IMR-90 (cell line): ENCODE measurements around the gene STK10. TPM values are rescaled to one million over a fixed set of nuclear protein-coding genes. Genes with fewer than 3 reads are reported as not detected.

Source experiments
- ATAC-seq: fragments of 200-7000 bp; cut with Tn5 transposase; 2 replicates; pipeline ENCODE4 v1.9.1; 2020; ENCODE audit warnings: low read depth, mild to moderate bottlenecking, moderate library complexity
- BruUV-seq: library from RNA; stranded (reverse); fragments of 400-500 nt; replicated peaks from 2 replicates; lab custom pipeline; 2021; lab: Mats Ljungman, UMichigan
- CTCF ChIA-PET: fragments of 300-600 bp; formaldehyde crosslinking; extraction: SDS; loops from one replicate; lab custom pipeline; 2021; ENCODE audit warnings: antibody characterized with exemption; lab: Yijun Ruan, JAX
- POLR2A ChIA-PET: fragments of 300-600 bp; sonication (Branson Sonifier 250); formaldehyde crosslinking; loops from one replicate; lab custom pipeline; 2022; ENCODE audit warnings: antibody characterized with exemption; ENCODE audit not compliant: unreplicated experiment; lab: Charles Lee
- DNase-seq: peaks from one replicate; pipeline ENCODE4 v3.0.0; 2013
- H2AFZ ChIP-seq: replicated peaks from 2 replicates; pipeline ENCODE3; 2013; ENCODE audit warnings: low read length, mild to moderate bottlenecking; ENCODE audit not compliant: poor library complexity
- H2AK5ac ChIP-seq: 2 replicates; pipeline ENCODE4 v1.6.1; 2013; ENCODE audit warnings: low read depth, low read length, inconsistent platforms
- H2AK9ac ChIP-seq: replicated peaks from 2 replicates; pipeline ENCODE3; 2013; ENCODE audit warnings: mild to moderate bottlenecking, low read depth, low read length, moderate library complexity; ENCODE audit not compliant: poor library complexity
- H2BK120ac ChIP-seq: 2 replicates; pipeline ENCODE4 v1.6.1; 2013; ENCODE audit warnings: low read depth, low read length, inconsistent platforms
- H2BK15ac ChIP-seq: 3 replicates; pipeline ENCODE4 v1.6.1; 2013; ENCODE audit warnings: low read depth, low read length, inconsistent platforms
- H2BK20ac ChIP-seq: 2 replicates; pipeline ENCODE4 v1.6.1; 2013; ENCODE audit warnings: low read depth, mild to moderate bottlenecking, inconsistent platforms, low read length, moderate library complexity
- H2BK5ac ChIP-seq: 2 replicates; pipeline ENCODE4 v1.6.1; 2013; ENCODE audit warnings: mild to moderate bottlenecking, low read depth, low read length, inconsistent platforms; ENCODE audit not compliant: poor library complexity, severe bottlenecking
- H3K14ac ChIP-seq: replicated peaks from 2 replicates; pipeline ENCODE4 v1.6.1; 2013; ENCODE audit warnings: low read depth, low read length, inconsistent platforms
- H3K18ac ChIP-seq: 2 replicates; pipeline ENCODE4 v1.6.1; 2013; ENCODE audit warnings: low read depth, low read length, control low read depth
- H3K23ac ChIP-seq: 2 replicates; pipeline ENCODE4 v1.6.1; 2013; ENCODE audit warnings: low read depth, low read length, inconsistent platforms
- H3K27ac ChIP-seq: 2 replicates; pipeline ENCODE4 v1.5.1; 2013; ENCODE audit warnings: mild to moderate bottlenecking, control low read depth, low read length; ENCODE audit not compliant: insufficient read depth
- H3K27me3 ChIP-seq: 2 replicates; pipeline ENCODE4 v1.6.1; 2013; ENCODE audit warnings: low read length; ENCODE audit not compliant: control insufficient read depth, insufficient read depth
- H3K36me3 ChIP-seq: 2 replicates; pipeline ENCODE4 v1.6.1; 2013; ENCODE audit warnings: low read length, mixed read lengths; ENCODE audit not compliant: control insufficient read depth, insufficient read depth
- H3K4ac ChIP-seq: 2 replicates; pipeline ENCODE4 v1.6.1; 2013; ENCODE audit warnings: low read depth, low read length, inconsistent platforms
- H3K4me1 ChIP-seq: 2 replicates; pipeline ENCODE4 v1.6.1; 2013; ENCODE audit warnings: low read length, mixed read lengths; ENCODE audit not compliant: control insufficient read depth, insufficient read depth
- H3K4me2 ChIP-seq: 2 replicates; pipeline ENCODE4 v1.6.1; 2013; ENCODE audit warnings: low read depth, mild to moderate bottlenecking, control low read depth, low read length, moderate library complexity
- H3K4me3 ChIP-seq: 2 replicates; pipeline ENCODE4 v1.5.1; 2013; ENCODE audit warnings: low read depth, mild to moderate bottlenecking, control low read depth, low read length, moderate library complexity; ENCODE audit not compliant: insufficient read depth
- H3K56ac ChIP-seq: 2 replicates; pipeline ENCODE4 v1.6.1; 2013; ENCODE audit warnings: low read length, inconsistent platforms; ENCODE audit not compliant: insufficient read depth; ENCODE audit errors: extremely low read depth
- H3K79me1 ChIP-seq, 2 experiments: 2 replicates each; pipeline ENCODE4 v1.6.1; 2013; ENCODE audit warnings: low read length in 2 of 2, inconsistent platforms in 1 of 2, low read depth in 1 of 2
- H3K9ac ChIP-seq: 2 replicates; pipeline ENCODE4 v1.6.1; 2013; ENCODE audit warnings: low read depth, low read length, control low read depth
- H3K9me1 ChIP-seq: 2 replicates; pipeline ENCODE4 v1.6.1; 2013; ENCODE audit warnings: low read length, inconsistent platforms; ENCODE audit not compliant: insufficient read depth
- H3K9me3 ChIP-seq: 2 replicates; pipeline ENCODE4 v1.6.1; 2013; ENCODE audit warnings: low read length; ENCODE audit not compliant: control insufficient read depth, insufficient read depth
- H4K20me1 ChIP-seq: 2 replicates; pipeline ENCODE4 v1.6.1; 2013; ENCODE audit warnings: low read length, inconsistent platforms; ENCODE audit not compliant: insufficient read depth
- H4K5ac ChIP-seq: 2 replicates; pipeline ENCODE4 v1.6.1; 2013; ENCODE audit warnings: mild to moderate bottlenecking, low read depth, low read length, control low read depth
- H4K8ac ChIP-seq, 2 experiments: 2 replicates each; pipeline ENCODE4 v1.6.1; 2013; ENCODE audit warnings: low read depth in 2 of 2, low read length in 2 of 2, control low read depth in 1 of 2, inconsistent platforms in 1 of 2
- H4K91ac ChIP-seq: 2 replicates; pipeline ENCODE4 v1.6.1; 2013; ENCODE audit warnings: low read depth, low read length, inconsistent platforms; ENCODE audit not compliant: insufficient read depth
- CEBPB ChIP-seq: IDR thresholded peaks from 2 replicates; pipeline ENCODE4 v1.6.1; 2012; ENCODE audit warnings: low read depth, low read length, improper control_type of control experiment
- MAFK ChIP-seq: IDR thresholded peaks from 2 replicates; pipeline ENCODE4 v1.6.1; 2012; ENCODE audit warnings: low read depth, low read length, improper control_type of control experiment
- MXI1 ChIP-seq: IDR thresholded peaks from 2 replicates; pipeline ENCODE4 v1.6.1; 2012; ENCODE audit warnings: low read depth, mild to moderate bottlenecking, low read length, moderate library complexity, borderline replicate concordance
- RCOR1 ChIP-seq: IDR thresholded peaks from 2 replicates; pipeline ENCODE4 v1.6.1; 2012; ENCODE audit warnings: mild to moderate bottlenecking, low read length, improper control_type of control experiment; ENCODE audit not compliant: insufficient replicate concordance
- WGBS, 2 experiments: methylation state at CpG; one replicate each; pipeline versions ENCODE4 v1.1.5 to v1.1.7; 2013; ENCODE audit warnings: missing lambda C conversion rate in 2 of 2; ENCODE audit not compliant: insufficient read length in 1 of 2; ENCODE audit errors: extremely low coverage in 2 of 2; 5-methylcytosine and 5-hydroxymethylcytosine counted together
- dilution Hi-C: fragments of 300-500 bp; cut with HindIII; formaldehyde crosslinking; loops from one replicate; pipeline ENCODE4 v1.14.3; 2018; ENCODE audit warnings: low sequenced_read_pairs; ENCODE audit not compliant: unreplicated experiment
- in situ Hi-C: fragments of 300-500 bp; cut with MboI; formaldehyde crosslinking; loops from 3 replicates; pipeline ENCODE4 v1.14.3; 2019; ENCODE audit warnings: low sequenced_read_pairs, inconsistent platforms, mixed read lengths
- intact Hi-C: fragments of 100-400 bp; cut with micrococcal nuclease; formaldehyde crosslinking; loops from 2 replicates; pipeline ENCODE4 v1.10.0; 2022
- polyA plus RNA-seq, 3 experiments: library from polyadenylated mRNA; depleted of rRNA; stranded (reverse); fragments of >200 nt; gene quantifications; 2 replicates each; pipeline ENCODE4 v1.2.3, GENCODE V29; 2012; ENCODE audit warnings: low replicate concordance in 1 of 3
- total RNA-seq: library from RNA; depleted of rRNA; stranded (reverse); fragments of >200 nt; gene quantifications from 2 replicates; pipeline ENCODE4 v1.2.3, GENCODE V29; 2012

Gene STK10
- total and polyA plus RNA-seq, 2 of the 4 experiments (the other 2 are of a cell fraction): 15.4 to 18.5 TPM

DNA sequence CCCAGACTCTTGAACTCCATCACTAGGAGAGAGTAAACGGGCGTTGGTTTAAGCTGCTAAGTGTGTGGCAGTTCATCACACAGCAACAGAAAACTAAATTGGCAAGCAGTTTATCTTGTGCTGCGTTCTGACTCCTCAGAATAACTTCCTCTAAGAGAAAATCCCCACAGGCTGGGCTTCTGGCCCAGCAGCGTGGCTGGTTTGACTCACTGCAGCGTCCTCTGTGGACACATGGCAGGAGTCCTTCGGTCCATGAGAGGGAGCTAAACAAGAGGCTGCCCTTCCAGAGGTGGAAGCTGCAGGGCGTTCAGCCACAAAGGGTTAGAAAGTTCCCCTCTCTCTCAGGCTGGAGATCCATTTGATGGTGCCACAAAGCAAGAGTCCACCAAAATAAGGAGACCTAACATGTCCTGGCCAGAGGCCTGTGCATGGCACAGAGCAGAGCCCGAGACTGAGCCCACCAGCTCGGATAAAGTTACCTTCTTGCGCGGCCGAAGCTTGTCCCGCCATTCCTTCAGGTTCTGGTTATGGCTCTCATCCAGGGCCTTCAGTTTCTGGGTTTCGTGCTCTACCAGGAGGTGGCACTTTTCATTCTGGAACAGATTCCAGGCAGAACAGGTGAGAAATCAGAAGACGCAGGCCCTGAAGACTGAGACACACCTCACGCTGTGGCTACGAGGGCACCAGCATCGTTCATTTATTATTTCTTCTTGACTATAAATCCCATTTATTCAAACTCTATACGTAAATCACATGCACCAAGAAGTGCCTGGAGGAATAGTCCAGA is 135.4 kb downstream of the STK10 start (continued):
- TF ChIP-seq MXI1 (peak; percentile 96), RCOR1 (no peak)

DNA sequence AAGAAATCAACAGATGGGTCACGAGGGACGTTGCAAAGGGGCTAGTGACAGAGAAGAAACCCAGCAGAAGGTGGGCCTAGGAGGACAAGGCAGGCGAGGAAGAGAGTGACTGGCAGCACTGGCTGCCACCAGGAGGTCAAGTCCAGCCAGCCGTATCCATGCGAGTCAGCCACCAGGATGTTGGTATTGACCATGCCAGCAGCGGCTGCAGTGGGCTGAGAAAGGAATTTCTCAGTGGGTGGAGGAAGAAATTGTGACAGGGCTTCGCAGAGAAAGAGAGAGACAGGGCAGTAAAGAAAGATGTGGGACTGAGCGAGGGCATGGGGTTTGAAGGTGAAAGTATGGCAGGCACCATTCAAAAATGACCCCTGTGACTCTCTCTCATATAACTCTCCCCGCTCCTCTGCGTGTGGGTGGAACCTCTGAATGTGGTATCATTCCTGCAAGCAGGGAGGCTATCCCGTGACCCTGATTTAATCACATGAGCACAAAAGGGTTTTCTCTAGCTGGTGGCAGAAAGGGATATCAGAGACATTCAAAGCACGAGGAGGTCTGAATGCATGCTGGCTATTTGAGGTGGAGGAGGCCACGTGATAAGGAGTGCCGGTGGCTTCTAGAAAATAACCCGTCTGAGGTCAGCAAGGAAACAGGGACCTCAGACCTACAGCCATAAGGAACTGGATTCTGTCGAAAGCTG is 136.2 kb downstream of the STK10 start:
- Histone ChIP-seq H3K9me1 (peaks cover 4% of the 10 kb centered on the region; the same call in 1 of the 2 replicates), H3K23ac (no peak overlapping the region), H2AK9ac (no peak overlapping the region), H3K4me2 (no peak overlapping the region), H2BK5ac (no peak overlapping the region), H2BK20ac (no peak overlapping the region), H2BK120ac (no peak overlapping the region), H2AFZ (no peak overlapping the region), H3K18ac (no peak overlapping the region), H3K9ac (no peak overlapping the region), H4K8ac (no peak overlapping the region), H3K4ac (no peak overlapping the region), H2AK5ac (no peak overlapping the region), H3K14ac (no peak overlapping the region), H4K20me1 (no peaks in the 10 kb centered on the region), H3K4me1 (no peaks in the 10 kb centered on the region), H3K27ac (no peak overlapping the region), H3K36me3 (peaks cover 45% of the 10 kb centered on the region), H2BK15ac (no peak overlapping the region), H3K9me3 (no peaks in the 10 kb centered on the region), H4K5ac (no peak overlapping the region), H3K79me1 (peaks cover 0 to 3% of the 10 kb centered on the region in 2 experiments; a peak in 2 of 4 replicates), H3K4me3 (no peak overlapping the region), H3K56ac (no peak overlapping the region), H4K91ac (no peak overlapping the region), H3K27me3 (no peaks in the 10 kb centered on the region)
- DNase-seq: no peak
- no peak for ATAC-seq
- TF ChIP-seq RCOR1 (no peak), MAFK (no peak), CEBPB (no peak)
- dilution Hi-C loops: no loop called here
- CTCF ChIA-PET: interaction anchor here (0.7 to 1.0 kb wide), 3 partner anchors 136 to 153 kb away, joined by 3 read pairs; partner anchors contain the start of gene STK10
- POLR2A ChIA-PET: no interaction called here
- in situ Hi-C loops: no loop called here
- 81% methylated on average over 6 of the region's 16 CpGs; no CpG with 5 or more reads in 1 of the 2 experiments for WGBS, 2 experiments
- intact Hi-C loops: loop anchor here (2.0 to 5.0 kb wide), 2 partner anchors 137 to 231 kb away; partner anchors contain the start of genes STK10 and UBTD2
- no TSS peak for BruUV-seq
